Glomerular endothelial cell (primary cell): ENCODE results near the gene DESI2. TPM values are rescaled to one million over a fixed set of nuclear protein-coding genes. Genes with fewer than 3 reads are reported as not detected.

Experiments used
- DNase-seq: peaks from one replicate; pipeline ENCODE4 v3.0.0-alpha.2; 2011; ENCODE audit warnings: low read depth, low spot score; ENCODE audit errors: extremely low read depth
- total RNA-seq: library from RNA; depleted of rRNA; stranded (reverse); fragments of >200 nt; gene quantifications from 2 replicates; pipeline ENCODE4 v1.2.3, GENCODE V29; 2015

The DESI2 gene
- total RNA-seq, 1 donor from 2014 or later: 41.3 TPM

DNA sequence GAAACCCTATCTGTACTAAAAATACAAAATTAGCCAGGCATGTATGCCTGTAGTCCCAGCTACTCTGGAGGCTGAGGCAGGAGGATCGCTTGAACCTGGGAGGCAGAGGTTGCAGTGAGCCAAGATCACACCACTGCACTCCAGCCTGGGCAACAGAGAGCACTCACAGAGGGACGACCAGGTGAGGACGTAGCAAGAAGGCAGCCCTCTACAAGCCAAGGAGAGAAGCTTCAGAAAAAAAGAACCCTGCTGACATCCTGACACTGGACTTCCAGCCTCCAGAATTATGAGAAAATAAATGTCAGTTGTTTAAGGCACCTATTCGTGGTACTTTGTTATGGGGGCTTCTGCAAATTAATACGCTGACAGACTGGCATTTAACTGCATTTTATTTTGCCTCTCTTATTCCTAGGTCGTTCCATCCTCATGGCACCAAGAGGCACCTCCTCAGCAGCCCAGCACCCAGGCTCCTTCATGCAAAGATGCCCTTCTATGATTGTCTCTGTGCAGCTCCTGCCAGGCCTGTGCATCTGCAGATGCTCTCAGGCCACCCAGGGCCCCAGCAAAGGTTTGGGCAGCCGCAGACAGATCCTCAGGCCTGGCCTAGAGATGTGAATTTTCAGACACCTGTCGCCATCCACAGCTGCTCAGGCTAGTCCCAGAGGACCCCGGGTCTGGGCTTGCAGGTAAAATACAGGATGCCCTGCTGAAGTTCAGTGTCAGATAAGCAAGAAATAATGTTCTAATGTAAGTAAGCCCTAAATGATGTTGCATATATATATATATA, 96.5 kb downstream of the DESI2 start:
- no peak for DNase-seq

DNA sequence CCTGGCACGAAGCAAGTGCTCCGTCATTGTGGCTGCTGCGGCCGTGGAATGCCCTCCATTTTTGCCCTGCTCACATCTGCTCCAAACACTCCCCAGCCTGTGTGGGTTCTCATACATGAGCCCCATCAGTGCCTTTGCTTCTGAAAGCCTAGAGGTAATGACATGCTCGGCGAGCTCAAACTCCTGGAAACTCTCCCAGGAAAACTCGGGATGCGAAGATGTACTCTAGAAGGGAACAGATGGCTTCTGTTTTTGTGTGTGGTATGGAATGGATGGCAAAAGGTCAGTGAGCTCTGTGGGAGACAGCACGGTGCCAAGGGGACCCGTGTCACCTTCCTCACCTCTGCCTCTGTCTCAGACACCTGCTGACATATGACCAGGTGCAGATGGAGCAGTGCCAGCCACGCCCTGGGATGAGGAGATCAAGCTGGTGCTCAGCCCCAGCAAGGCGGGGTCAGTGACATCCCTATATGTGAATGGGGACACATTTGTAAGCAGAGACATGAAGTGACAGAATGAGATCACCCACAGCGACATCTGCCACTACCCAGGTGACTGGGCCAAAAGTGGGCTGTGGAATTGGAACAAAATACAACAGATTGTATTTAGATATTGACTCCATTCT, 98.5 kb downstream of the DESI2 start:
- DNase-seq: no peak

DNA sequence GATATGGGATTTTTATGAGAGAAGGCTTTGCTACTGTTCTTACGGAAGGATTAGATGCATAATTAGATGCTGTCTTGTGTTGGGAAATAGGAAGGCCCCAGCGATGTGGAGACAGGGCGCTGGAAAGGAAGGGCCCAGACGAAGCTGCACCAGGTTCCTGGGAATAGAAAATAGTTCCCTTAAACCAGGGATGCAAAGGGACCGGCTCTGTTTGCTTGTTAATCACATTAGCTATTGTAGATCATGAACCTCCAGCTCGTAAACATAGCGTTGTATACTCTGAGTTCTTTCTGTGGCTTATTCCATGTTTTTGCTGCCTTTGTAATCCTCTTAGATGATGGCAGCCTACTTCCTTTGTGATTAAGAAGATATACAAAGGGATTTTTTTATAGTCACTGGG, 102.7 kb downstream of the DESI2 start:
- no peak for DNase-seq

DNA sequence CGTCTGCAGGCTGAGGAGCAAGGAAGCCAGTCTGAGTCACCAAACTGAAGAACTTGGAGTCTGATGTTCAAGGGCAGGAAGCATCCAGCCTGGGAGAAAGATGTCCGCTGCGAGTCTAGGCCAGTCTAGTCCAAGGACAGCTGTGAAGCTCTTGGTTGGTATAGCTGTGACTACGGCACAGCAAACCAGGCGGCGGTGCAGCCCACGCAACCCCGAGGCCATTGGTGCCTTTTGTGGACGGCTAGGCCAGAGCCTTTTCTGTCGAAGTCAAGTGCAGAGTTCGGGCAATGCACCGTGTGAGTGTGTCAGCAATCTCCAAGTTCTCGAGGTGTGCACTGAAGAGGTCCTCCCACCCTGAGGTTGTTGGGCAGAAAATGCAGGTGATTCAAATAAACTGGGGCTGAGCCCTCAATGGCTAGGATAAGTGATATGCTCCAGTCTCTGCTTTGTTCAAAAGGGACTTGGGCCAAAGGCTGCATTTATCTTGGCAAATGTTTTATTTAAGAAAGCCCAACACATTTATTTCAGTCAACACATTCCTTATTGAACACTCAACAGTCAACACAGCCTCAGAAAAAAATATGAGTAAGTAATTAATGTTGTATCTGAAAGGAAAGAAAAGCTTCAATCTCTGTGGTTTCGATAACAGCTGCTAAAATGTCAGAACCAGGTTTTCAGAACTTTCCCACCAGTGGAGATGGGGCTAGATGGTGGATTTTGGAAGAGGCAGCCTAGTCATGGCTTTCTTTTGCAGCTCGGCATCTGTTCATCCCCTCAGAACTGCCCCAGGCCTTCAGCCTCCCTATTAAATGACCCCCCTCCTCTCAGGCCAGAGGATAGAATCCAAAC, 104.4 kb downstream of the DESI2 start:
- DNase-seq: no peak

Other genes starting within 250 kb of the DESI2 start
- gene ADSS2, start 201.2 kb upstream of the DESI2 start, total RNA-seq: 42.0 and 43.3 TPM in 2 replicates
- gene CATSPERE, start 191.9 kb upstream of the DESI2 start, total RNA-seq: 0.58 and 2.3 TPM in 2 replicates
- 22.7 and 25.0 TPM in 2 replicates for gene COX20, start 182.5 kb downstream of the DESI2 start, total RNA-seq
- gene HNRNPU, start 211.4 kb downstream of the DESI2 start, total RNA-seq: 248 and 357 TPM in 2 replicates